ENCODE data around the gene NSG1.

GRCh38 chr4:4392501-4393183 is 5.7 kb downstream of the NSG1 start:
- no peak for TF ChIP-seq CTCF (IDR thresholded peaks at IDR 0.05)
- TF ChIP-seq POLR2A (IDR thresholded peaks at IDR 0.05) = no peak
